Skin epidermis (tissue), 12 donors: ENCODE measurements around the gene PDE6H.

ENCODE experiments used
- H3K27ac ChIP-seq, 21 experiments: fragments of 200-600 bp; sonication (generic) in 11 of 21; one replicate each; pipeline ENCODE4 v1.5.0; 2020; ENCODE audit warnings: mild to moderate bottlenecking in 3 of 21, inconsistent platforms in 2 of 21, moderate library complexity in 2 of 21
- H3K4me3 ChIP-seq, 7 experiments: fragments of 200-600 bp; sonication (generic) in 2 of 7; one replicate each; pipeline ENCODE4 v1.5.0; 2020; ENCODE audit warnings: inconsistent platforms in 2 of 7, mild to moderate bottlenecking in 2 of 7, moderate library complexity in 1 of 7

PDE6H gene

DNA sequence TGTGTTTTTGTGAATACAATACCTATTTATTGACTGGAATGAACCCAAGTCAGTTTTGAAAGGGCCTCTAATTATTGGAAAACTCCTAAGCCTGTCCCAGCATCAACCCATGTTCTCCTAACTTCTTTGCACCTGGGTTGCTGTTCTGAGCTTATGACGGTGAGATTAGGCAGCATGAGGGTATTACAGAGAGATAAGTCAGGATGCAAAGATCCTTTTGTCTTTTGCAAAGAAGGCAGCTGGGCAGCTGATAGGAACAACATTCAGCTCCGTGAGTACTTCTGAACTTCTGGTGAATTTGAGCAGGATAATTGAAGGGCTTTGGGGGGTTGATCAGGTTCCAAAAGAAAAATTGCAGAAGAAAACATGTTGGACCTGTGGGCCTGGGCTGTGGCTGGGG, at the start of gene PDE6H:
Gene PDE6H, plus strand, starts transcription at position 227 of the 400 bp plus-strand sequence. CDS start 4,971 bp downstream, outside the sequence.
- H3K27ac ChIP-seq = no peak within 1 kb of the TSS
- H3K4me3 ChIP-seq = no peak within 1 kb of the TSS

DNA sequence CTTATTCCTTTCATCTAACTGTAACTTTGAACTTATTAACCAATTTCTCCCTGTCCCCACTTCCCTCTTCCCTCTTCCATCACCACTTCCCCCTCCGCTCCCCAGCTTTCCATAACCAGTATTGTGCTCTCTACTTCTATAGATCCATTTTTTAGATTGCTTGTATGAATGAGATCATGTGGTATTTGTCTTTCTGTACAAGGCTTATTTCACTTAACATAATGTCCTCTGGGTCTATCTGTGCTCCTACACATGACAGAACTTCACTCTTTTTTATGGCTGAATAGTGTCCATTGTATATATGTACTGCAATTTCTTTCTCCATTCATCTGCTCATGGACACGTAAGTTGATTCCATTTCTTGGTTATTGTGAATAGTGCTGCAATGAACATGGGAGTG, 48.9 kb upstream of the PDE6H start:
- H3K27ac ChIP-seq = no peak overlapping the region
- H3K4me3 ChIP-seq = no peak overlapping the region

DNA sequence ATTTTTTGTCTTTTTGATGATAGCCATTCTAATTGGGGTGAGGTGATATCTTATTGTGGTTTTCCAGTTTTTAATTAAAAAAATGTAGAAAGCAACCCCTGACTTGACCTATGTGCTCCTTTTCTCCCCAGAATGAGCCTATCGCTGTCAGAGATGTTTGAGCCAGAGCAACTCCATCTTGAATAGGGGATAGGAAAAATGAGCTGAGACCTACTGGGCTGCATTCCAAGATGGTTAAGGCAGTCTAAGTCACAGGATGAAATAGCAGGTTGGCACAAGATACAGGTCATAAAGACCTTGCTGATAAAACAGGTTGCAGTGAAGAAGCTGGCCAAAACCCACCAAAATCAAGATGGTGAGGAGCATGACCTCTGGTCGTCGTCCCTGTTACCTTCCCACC, 48.3 kb upstream of the PDE6H start:
- Histone ChIP-seq H3K4me3 (no peak overlapping the region), H3K27ac (no peak overlapping the region)

DNA sequence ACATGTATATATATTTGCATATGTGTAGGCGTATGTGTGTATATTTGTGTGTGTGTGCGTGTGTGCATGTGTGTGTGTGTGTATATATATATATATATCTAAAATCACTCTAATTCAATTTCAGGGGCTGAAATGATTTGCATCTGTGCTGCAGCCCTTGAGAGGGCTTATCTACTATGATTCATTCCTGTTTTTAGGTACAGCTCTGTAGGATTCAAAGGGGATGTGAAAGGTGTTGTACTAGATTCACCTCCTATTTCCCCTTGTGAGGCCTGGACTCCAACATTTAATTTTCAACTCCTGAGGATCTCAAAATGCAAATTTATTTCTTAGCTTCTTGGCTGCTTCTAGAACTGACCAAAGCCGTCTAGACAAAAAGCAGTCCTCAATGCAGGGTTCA, 45.6 kb upstream of the PDE6H start:
- no peak overlapping the region for H3K27ac ChIP-seq

DNA sequence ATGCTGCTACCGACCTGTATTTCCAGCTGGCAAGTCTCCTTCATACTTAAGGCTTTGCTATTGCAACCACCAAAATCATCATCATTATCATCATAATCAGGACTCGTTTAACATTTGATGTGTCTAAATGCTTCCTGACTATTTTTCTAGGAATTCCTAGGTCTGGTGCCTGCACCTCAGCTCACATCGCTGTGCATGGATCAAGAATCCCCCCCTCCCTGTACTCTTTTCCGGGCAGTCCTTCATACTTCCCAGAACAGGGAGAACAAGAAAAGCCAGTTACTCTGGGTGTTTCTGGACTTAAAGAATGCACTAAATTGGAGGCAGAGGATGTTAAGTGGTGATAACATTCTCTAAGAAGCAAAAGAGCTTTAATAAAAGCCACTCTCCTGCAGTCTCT, 43.9 kb upstream of the PDE6H start:
- Histone ChIP-seq H3K27ac (peak overlapping the region in 13 of 21 experiments; percentile 3 to 77 (median 29)), H3K4me3 (peak overlapping the region in 1 of 7 experiments; percentile 15)

More for the DNA sequence above, 45.6 kb upstream of the PDE6H start:
- no peak overlapping the region for H3K4me3 ChIP-seq

DNA sequence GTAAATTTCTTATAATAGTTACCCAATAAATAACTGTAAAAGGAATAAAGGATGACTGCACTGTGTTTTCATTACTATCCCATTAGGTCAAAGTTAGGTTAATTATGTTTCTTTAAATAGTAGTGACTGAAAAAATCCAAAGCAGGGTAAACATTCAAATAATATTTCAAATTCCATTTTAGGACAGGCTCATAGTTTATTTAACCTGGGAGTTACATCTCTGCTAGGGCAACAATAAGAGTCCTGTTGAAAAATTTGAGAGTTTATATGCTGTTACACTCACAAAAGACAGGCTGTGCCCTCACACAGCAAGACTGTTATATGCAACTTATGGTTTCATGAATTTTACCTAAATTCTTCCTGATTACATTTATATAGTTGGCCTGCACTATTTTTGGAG, 42.5 kb upstream of the PDE6H start:
- no peak overlapping the region for H3K4me3 ChIP-seq
- no peak overlapping the region for H3K27ac ChIP-seq

DNA sequence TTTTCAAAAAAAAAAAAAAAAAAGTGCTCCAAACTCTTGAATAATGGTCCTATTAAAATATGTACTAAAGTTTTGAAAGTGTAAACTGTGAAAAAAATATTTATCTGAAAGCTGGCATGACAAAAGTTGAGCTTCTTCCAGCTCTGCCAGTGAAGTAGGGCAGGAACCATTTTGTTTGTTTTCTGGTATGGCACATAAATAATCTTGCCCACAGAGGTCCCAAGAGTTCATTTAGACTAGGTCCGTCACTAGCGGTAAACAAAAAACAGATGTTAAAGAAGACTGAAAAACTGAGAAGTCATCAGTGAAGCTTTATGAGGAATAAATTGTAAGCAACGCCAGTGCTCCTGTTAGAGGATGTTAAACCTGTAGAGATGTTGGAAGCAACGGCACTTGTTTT, 41.5 kb upstream of the PDE6H start:
- Histone ChIP-seq H3K27ac (no peak overlapping the region), H3K4me3 (no peak overlapping the region)

DNA sequence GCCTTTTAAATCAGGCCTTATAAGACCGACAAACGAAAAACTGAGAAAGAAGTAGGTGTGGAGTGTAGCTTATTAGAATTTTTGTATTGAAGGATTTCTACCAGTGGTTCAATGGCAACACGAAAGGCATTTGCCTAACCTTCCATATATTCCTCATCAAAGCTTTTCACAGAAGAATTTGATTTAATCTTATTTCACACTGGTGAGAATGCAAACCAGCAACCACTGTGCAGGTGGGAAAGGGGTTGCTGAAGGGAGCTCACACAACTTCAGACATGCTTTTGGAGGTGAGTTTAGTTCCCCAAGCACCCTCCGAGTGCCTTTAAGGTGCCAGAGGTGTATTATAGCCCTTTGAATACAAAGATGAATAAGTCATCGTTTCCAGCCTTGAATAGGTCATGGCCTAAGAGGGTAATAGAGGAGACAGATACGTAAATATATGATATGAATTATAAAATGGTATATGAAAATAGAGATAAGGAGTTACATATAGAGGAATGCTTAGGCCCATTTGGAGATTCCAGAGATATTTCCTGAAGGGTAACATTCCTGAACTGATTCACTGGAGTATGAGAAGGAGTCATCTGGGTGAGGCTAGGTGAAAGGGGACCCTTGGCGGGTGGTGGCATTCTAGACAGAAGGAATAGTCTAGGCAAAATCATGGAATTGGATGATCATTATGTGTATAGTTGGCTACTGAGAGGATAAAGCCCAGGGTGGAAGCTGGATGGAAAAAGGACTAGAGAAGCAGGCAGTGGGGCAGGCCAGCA, 40.9 kb upstream of the PDE6H start:
- Histone ChIP-seq H3K27ac (no peak overlapping the region), H3K4me3 (no peak overlapping the region)

DNA sequence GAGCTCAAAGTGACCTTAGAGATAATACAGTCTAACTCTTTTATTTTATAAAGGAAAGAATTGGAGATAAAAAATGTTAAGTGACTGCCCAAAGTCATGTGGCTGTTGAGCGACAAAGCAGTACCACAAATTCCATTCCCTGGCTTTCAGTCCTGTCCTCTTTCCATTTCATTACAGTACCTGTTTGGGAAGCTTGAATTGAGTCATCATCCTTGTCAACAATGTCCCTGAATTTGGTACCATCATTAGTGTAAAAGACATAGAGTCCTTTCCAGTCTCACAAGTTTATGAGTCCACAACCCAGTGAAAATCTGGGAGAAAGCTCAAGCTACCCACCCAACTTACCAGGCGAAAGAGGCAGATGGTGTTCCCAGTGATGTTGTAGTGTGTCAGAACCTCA, 38.3 kb upstream of the PDE6H start:
- no peak overlapping the region for H3K27ac ChIP-seq

DNA sequence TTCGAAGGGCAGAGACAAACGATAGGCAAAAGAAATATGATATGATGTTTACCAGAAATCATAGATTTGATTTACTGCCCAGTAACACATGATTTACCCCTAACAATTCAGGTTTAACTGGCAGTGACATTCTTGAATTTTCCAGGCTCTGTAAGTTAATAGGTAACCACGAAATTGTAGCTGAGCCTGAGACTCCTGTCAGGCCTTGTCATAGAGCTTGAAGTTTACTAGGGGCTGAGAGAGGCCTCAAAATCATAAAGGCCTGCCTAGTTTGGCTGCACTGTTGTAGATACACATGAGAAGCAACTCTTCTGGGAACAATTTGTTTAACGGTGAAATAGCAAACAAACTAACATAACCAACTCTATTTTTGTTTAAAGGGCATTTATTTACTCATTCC, 37.8 kb upstream of the PDE6H start:
- Histone ChIP-seq H3K27ac (no peak overlapping the region), H3K4me3 (no peak overlapping the region)

More for the DNA sequence above, 38.3 kb upstream of the PDE6H start:
- H3K4me3 ChIP-seq = no peak overlapping the region

DNA sequence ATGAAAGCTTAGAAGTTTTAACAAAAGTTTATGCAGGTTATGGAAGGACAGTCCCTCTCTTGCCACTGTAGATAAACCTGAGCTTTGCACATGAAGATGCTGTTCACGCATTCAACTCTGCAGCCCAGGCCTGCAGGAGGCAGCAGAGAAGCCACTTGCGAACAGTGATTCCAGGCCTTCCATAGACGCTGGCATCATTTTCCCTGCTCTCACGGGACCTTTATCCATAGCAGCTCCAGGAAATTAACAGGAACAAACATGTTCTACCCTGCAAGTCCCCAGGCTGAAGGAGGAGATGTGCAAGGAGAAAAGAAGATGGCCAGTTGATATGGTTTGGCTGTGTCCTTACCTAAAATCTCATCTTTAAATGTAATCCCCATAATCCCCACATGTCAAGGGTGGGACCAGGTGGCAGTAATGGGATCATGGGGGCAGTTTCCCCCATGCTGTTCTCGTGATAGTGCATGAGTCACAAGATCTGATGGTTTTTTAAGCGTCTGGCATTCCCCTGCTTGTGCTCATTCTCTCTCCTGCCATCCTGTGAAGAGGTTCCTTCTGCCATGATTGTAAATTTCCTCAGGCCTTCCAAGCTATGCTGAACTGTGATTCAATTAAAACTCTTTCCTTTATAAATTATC, 36.5 kb upstream of the PDE6H start:
- Histone ChIP-seq H3K4me3 (no peak overlapping the region), H3K27ac (no peak overlapping the region)

DNA sequence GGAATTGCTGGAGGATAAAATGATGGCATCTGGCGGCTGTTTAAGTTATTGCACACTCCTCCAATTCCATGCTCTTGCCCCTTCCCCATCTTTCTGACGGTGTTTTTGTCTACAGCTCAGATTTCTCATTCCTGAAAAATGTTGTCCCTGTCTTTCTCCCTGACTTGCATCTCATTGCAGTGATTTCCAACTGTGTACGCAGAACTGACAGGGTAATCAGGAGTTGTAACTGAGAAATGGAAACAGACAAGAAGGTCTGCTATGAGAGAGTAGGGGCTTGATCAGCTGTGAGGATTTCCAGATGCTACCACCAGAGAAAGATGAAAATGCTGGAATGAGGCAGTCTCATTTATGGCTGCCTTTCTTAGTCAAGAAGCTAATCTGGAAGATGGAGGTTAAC, 35.8 kb upstream of the PDE6H start:
- Histone ChIP-seq H3K4me3 (no peak overlapping the region), H3K27ac (no peak overlapping the region)

DNA sequence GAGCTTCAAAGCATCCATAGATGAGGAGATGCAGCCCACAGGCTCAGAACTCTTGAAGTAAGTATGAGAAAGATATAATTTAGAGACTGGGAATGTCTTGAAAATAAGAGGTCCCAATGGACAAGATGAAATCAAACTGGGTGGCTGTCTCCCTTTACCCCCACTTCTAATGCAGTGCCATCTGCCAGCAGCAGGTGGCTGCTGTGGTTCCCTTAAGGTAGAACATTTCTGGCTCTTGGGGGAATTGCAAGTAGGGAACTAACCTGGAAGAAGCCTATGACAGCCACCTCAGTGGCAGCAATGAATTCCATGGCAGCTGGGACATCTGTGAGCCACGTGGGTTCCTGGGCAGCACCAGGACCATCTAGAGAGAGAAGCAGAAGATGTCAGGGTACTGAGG, 35.2 kb upstream of the PDE6H start:
- Histone ChIP-seq H3K27ac (peak overlapping the region in 2 of 21 experiments; percentile 12 to 17), H3K4me3 (no peak overlapping the region)

DNA sequence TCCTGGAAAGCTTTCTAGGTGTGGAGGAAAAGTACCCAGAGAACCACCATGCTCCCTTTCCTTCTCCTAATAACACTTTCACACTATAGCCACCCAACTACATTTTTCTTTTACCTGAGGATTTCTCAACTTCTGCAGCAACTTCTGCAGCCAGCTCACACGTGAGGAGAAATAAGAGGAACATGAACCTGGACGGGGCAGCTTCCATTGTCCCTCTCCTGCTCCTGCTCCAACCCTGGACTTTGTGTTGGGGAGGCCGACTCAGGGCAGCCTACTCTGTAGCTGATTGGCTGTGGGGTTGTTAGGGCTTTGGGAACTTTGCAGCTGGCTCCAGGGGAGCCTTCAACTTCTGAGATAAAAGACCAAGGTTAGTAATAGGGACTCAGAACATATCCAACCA, 34.5 kb upstream of the PDE6H start, which contains the start of gene ERP27:
Gene ERP27, minus strand, starts transcription at position 237 of the 400 bp plus-strand sequence. Its CDS starts 29 bp downstream, at position 208.
- Histone ChIP-seq H3K27ac (peak within 1 kb of the TSS in 2 of 21 experiments; percentile 12 to 17), H3K4me3 (no peak within 1 kb of the TSS)

DNA sequence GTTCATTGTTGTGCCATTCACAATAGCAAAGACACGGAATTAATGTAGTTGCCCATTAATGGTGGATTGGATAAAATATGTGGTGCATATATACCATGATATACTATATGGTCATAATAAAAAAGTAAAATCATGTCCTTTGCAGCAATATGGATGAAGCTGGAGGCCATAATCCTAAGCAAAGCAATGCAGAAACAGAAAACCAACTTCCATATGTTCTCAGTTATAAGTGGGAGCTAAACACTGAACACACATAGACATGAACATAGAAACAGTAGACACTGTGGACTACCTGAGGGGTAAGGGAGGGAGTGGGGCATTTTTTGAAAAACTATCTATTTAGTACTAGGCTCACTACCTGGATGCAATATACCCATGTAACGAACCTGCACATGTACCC, 31.5 kb upstream of the PDE6H start:
- no peak overlapping the region for H3K4me3 ChIP-seq
- H3K27ac ChIP-seq = no peak overlapping the region

DNA sequence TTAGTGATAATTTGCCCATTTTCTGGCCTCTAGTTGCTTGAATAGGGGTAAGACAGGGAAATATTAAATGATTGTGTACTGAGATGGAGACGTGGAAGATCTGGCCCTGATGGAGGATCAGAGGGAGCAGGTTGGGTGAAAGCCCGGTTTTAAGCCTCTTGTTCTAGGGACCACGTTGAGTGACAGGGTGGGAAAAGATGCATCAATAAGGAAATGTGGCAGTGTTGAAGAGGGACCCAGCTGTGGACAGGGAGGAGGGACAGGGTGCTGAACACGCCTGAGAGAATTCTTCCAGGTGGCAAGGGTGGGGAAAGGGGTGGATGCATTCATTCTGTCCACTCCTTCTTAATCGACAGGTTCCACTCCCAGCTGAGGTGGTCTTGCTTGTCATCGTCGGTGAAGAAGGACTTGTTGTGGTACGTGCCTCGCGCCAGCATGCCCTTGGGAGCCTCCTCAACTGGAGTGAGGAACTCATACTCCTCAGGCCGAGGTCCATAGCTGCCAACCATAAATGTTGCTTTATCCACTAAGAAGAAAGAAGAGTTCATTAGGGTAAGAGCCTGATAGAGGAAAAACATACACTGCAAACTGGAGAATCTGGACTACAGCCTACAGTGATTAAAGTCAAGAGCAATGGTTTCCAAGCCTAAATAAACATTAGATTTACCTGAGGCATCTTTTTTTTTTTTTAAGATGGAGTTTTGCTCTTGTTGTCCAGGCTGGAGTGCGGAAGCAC, 30.5 kb upstream of the PDE6H start:
- Histone ChIP-seq H3K4me3 (no peak overlapping the region), H3K27ac (no peak overlapping the region)

DNA sequence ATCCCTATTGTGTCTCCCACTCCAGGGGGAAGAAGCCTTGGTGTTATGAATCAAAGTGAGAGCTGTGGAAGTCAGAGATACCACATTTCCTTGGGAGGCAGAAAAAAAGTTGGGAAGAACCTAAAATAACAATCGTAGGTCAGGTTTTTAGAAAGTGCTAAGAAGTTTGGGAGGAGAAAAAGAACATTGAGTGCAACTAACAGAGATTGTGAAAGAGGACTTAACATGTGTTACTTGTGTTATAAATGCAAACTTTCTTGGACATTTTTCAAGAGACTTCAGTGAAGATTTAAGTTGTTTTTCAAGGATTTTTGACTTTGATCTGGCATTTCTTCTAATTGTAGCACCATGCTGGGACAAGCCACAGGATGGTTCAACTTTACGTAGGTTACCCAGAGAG, 26.7 kb upstream of the PDE6H start:
- Histone ChIP-seq H3K4me3 (no peak overlapping the region), H3K27ac (peak overlapping the region in 2 of 21 experiments; percentile 26 to 43)

DNA sequence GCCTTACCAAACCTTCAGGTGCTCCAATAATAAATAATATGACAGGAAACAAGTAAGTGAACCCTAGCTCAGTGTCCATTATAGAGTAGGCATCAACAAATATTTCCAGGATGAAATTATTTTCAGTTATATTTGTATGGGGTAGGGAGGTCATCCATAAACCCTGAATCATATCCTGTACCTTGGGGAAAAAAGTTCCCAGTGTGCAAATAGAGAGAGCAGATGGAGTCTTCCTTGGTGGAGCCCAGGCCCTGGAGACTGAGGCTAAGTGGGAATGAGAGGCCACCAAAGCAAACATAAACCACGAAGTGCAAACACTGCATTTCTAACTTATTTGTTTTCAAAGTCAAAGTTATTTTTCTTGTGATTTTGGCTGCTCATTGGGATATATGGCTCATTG, 26.0 kb upstream of the PDE6H start:
- Histone ChIP-seq H3K27ac (peak overlapping the region in 3 of 21 experiments; percentile 85 to 93 (median 88)), H3K4me3 (no peak overlapping the region)

DNA sequence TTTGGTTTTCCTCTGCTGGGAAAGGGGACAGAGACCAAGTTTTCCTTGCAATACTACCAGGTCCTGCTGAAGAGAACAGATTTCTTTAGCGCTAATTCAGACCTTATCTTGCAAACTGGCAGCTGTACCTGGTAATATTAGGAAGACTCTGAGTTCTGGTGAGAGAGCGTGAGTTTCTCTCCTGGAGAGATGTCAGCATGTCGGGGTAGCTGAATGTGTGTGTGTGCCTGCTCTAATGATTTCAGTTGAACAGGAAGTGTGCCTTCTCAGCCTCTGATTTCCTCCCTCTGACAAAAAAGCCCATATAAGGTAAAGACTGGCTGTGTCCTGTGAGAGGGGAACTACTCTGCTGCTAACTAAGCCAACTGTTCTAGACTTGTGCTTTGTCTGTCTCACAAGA, 24.2 kb upstream of the PDE6H start:
- H3K27ac ChIP-seq = peak overlapping the region in 20 of 21 experiments; percentile 37 to 93 (median 74)
- no peak overlapping the region for H3K4me3 ChIP-seq

DNA sequence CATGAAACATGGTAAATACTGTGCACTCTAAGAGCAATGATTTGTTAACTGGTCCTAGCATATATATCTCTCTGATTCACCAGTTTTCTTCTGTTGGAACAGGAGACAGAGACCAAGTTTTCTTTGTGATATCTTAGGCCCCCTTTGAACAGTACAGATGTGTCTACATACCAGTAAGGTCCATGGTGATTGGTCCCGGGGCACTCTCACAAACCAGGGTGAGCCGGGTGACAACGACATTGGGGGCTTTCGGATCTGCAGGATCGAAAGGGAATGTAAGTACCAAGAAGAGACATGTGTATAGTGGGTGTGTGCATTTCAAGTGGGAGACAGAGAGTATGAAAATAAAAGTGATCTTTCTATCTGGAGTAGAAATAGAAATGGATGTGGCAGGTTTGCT, 23.2 kb upstream of the PDE6H start:
- H3K4me3 ChIP-seq = no peak overlapping the region
- H3K27ac ChIP-seq = peak overlapping the region in 16 of 21 experiments; percentile 37 to 93 (median 77)
